G401.6 (cell line): ENCODE measurements around the gene ARHGEF11.
A peak's percentile ranks its signal among the peaks of the same experiment; 100 is the strongest.

ENCODE experiments used
- FAIRE-seq: peaks from 2 replicates; lab custom pipeline; 2012; peaks lifted over from hg19 to GRCh38; lab: Jason Lieb, UNC

The ARHGEF11 gene

DNA sequence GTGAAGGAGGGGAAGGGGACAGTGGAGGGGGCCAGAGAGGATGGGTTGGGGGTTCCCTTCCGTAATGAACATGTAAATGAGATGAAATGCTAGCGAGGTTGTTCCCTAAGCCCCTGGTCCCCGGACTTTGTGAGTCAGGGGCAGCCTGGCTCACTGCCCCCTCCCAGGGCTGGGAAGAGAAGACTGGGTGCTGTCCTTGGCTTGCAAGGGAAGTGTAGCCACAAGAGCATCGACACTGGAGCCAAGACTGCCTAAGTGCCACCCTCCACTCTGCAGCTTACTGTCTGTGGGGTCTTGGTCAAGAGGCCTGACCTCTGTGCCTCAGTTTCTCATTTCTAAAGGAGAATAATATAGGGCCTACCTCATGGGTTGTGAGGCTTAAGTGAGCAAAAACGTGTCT is 151.5 kb downstream of the ARHGEF11 start:
- FAIRE-seq = no peak

DNA sequence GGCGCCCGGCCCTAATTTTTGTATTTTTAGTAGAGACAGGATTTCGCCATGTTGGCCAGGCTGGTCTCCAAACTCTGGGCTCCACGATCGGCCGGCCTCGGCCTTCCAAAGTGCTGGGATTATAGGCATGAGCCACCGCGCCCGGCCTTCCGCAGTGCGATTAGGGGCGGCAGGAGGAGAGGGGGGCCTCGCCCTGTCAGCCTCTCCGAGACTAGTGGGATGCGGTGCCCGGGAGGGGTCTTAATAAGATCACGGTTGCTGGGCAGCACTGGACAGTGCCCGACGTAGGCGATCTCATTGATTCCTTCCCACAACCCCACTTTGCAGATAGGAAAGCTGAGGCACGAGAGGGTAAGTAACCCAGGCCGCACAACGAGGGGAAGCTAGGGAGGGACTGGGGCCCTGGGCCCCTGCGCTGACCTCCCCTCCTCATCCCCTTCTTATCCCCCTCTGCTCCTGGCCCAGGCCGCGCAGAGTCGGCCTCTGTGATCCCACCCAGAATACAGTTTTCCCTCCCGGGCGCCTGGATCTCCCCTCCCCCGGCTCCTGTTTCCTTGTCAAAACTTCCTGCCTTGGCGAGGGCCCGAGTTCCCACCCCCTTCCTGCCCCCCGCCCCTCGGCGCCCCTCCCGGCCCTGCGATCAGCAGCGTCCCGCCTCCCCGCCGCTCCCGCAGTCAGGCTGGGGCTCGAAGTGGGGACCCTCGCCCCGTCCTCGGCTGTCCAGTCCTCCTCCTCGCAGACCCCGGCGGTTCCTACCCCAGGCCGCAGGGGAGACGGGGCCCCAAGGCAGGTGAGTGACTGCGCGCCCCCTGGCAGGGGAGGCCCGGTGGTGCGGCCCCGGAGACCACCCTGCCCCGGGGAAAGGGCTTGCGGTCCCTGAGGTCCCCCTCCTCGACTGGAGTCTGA is 152.2 kb downstream of the ARHGEF11 start, which contains the start of gene PEAR1:
Gene PEAR1, plus strand, starts transcription at position 671 of the 906 bp plus-strand sequence. CDS start 10,209 bp downstream, outside the sequence.
- no peak for FAIRE-seq

- FAIRE-seq = peak; percentile 96
These were observed 153.1 kb downstream of the ARHGEF11 start for GRCh38 chr1:156892190-156893047.

GRCh38 chr1:156889802-156890580 is 155.6 kb downstream of the ARHGEF11 start:
- FAIRE-seq = peak; percentile 67

DNA sequence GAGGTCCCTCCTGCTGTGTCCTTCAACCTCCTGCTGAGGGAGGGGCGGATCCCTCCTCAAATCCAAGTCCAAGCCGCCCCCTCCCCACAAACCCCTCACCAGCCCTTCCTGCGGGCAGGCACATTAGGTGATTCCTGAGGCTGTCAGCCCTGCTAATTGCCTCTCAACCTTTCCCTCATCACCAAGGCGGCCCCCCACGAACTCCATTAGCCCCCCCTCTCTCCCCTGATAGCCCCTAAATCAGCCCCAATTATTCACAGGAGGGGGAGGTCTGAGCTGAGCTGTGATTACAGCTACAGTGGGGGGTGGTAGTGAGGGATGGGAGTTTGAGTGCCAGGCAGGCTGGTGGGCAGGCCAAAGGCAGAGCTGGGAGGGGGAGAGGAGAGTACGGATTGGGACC is 157.8 kb downstream of the ARHGEF11 start:
- FAIRE-seq = no peak

DNA sequence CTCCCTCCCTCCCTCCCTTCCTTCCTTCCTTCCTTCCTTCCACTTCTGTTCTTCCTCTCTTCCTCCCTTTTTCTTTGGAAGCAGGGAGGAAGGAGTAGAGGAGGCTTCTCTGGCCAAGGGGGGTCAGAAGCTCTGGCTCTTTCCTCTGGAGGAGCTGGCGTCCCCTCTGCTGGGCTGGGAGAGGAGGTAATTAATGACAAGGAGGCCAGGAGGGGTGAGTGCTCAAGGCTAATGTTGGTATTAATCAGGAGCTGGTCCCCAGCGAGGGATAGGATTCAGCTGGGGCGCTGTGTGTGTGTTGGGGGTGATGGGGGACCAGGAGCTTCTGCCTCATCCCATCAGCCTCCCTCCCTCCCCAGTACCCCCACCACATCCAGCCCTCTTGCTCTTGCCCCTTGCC is 158.2 kb downstream of the ARHGEF11 start:
- FAIRE-seq = no peak

- no peak for FAIRE-seq
These were observed 158.8 kb downstream of the ARHGEF11 start for GRCh38 chr1:156886583-156887281.

- FAIRE-seq = no peak
These were observed 159.6 kb downstream of the ARHGEF11 start for GRCh38 chr1:156885880-156886355.

DNA sequence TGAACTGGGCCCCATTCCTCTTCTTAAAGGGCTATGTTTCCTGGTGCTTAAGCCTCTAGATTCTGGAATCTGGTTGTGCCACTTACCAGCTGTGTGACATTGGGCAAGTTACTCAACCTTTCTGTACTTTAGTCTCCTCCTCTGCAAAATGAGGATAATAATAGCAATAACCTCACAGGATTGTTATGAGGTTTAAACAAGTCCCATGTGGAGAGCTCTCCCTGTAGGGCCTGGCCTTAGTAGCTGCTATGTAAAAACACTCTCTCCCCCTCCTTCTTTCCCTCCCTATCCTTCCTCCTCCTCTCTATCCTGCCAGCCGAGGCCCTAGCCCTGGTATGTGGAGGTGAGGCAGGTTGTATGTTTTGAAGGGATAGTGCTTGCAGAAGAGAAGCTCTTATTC is 160.2 kb downstream of the ARHGEF11 start:
- peak; percentile 77 for FAIRE-seq
